CD4-positive, alpha-beta T cell treated with Interleukin-6 at 100 ng/mL for 8 hours (primary cell): ENCODE measurements around the gene ITPR1.

ENCODE experiments used
- DNase-seq: peaks from one replicate; pipeline ENCODE4 v3.0.0-alpha.2; 2020; ENCODE audit warnings: mixed read lengths, low spot score

Gene ITPR1

DNA sequence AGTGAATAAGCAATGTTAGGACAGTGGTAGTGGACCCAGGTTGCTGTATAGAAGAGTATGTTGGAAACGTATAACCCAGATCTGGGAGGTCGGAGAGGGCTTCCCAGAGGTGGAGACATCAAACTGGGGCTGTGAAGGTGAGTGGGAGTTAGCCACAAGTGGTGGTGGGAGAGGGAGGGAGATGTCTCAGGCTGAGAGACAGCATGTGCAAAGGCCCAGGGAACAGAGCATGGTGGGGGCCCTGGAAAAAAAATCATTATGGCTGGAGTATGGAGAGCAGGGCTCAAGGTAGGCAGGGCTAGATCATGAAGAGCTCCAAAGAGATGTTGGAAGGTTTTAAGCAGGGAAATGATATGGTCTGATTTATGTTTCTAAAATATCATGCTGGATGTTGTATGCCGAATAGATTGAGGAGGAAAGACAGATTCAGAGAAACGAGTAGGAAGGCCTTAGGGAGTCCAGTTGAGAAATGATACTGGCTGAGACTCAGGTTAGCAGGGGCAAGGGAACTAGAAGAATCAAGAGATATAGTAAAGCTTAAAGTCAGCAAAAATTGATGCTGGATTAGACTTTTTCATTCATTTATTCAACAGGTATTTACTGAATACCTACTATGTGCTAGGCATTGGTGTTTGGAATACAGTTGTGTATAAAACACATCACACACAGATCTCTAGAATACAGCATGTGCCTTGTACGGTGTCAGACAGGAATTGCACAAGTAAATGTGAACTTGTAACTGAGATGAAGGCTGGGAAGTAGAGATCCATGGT, 17.0 kb downstream of the ITPR1 start:
- no peak for DNase-seq

DNA sequence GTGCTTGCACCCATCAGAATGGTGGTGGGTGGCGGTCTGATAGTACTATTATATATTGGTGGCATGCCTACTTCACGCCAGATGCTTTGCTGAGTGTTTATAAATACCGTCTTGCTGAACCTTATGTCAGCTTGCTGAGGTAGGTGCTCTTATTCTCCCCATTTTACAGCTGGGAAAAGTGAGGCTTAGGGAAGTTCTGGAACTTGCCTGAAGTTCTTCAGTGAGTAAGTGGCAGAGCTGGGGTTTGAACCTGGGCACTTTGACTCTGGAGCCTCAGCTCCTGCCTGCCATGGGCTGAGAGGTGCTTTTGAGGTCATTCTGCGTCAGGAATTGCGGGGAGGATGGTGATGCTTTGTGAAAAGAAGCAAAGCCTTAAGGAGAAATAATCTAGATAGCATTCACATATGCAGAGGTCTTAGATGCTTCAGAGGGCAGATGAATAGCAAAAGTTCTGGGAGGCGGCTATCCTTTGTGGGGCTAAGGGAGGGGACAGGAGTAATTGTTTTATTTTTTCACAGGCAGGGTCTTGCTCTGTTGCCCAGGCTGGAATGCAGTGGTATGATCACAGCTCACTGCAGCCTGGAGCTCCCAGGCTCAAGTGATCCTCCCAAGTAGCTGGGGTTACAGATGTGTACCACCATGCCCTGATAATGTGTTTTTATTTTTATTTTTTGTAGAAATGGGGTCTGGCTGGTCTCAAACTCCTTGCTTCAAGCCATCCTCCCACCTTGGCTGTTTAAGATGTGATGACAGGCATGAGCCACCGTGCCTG, 18.5 kb downstream of the ITPR1 start:
- no peak for DNase-seq

DNA sequence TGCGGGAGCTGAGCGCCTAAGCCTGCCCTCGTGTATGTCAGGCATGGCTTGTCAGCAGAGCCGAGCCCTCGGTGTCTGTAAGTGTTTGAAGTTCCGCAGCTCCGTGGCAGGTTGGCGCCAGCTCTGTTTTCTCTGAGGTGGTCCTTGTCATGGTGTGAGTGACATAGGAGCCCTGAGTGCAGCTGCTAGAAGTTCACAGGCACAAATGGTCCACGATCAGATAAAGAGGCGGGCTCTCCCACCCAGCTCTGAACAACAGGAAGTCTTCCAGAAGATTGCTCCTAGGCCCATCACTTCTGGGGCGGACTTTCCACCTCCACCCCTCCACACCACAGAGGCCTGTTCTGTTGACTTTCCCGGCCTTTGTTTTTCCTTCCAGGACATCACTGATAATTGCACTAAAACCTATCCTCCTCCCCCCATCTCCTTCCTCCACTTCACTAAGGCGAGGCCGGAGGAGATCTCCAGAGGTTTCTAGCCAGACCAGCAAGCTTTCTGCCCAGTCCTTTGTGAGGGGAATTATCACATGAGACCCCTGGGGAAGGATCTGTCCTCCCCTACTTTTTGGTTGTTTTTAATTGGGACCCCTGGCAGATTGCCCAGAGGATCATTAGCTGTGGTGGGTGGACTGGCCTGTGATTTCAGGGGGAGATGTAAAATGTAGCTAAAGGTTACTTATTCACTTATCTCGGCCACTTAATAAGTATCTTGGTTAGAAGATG, 19.9 kb downstream of the ITPR1 start:
- DNase-seq = no peak

DNA sequence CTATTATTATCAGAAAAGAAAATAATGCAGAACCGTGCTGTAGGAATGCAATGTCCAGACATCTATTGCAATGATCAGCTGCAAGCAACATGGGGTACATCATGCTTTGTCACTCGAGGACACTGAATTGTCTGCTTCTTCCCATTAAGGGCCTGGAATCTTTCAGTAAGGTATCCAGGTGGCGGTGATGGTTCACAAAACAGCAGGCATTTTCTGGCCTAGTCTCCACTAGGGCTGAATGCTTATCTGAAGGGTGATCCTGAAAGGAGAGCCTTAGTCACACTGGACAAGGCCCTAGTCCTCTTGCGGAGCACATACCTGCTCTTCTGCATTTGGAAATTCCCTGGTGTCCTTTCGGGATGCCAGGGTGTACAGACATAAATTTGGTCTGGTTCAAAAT, 21.2 kb downstream of the ITPR1 start:
- no peak for DNase-seq

DNA sequence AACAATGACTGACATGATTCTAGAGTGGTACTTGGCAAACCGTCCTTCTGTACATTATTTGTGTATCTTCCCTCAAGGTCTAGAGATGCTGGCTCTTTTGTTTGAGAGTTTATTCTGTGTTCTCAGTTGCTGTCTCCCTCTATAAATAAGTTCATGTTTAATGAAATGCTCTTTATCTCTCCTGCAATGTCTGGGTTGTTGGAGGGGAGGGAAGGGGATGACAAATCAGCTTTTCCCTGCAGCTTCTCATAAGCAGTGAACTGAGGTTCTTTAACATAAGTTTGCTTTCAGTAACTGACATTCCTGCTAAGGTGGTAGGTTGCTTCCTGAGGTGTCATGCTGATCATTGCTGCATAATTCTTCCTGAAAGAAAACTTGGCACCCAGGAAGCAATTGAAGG, 21.8 kb downstream of the ITPR1 start:
- DNase-seq = no peak

DNA sequence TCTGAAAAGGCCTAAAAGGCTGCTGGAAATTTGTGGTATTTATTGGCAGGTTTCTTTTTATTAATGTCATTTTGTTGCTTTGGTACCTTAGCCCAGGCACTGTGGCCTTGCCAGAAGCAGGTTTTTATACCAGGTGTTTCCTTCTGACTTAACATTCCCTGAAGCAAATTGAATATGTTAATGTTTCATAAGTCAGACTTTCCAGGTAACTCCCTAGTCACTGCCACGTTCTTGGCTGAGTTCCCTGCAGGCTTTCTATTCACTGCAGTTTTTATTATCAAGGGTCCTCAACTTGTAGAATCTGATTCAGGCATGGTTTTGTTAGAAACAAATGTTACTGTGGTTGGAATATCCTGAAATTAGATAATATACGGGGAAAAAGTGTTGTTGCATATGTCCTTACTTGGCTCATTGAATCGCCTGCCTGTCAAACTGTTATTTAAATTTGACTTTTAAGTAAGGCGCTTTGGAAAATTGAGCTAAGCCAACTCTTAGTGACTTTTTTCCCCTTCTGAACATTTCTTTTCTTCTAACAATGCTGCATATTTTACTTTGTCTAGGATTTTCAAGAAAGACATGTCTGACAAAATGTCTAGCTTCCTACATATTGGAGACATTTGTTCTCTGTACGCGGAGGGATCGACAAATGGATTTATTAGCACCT, 22.9 kb downstream of the ITPR1 start:
- no peak for DNase-seq

DNA sequence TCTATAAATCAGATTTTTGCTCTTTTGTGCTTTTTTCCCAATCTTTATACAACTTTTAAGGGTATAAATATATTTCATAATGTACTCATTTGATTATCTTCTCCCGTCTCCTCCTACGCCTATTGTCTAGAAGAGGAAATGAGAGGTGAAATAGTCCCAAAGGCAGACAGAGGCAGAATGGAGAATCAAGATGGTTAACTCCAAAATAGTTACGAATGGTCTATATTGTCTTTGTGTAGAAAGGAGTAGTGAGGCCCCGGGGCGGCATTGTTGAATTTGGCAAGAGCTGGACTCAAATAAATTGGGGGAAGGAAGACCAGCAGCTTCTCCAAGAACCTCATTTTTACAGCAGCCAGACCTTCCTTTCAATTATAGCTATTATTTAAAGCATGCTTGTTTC, 23.9 kb downstream of the ITPR1 start:
- no peak for DNase-seq

DNA sequence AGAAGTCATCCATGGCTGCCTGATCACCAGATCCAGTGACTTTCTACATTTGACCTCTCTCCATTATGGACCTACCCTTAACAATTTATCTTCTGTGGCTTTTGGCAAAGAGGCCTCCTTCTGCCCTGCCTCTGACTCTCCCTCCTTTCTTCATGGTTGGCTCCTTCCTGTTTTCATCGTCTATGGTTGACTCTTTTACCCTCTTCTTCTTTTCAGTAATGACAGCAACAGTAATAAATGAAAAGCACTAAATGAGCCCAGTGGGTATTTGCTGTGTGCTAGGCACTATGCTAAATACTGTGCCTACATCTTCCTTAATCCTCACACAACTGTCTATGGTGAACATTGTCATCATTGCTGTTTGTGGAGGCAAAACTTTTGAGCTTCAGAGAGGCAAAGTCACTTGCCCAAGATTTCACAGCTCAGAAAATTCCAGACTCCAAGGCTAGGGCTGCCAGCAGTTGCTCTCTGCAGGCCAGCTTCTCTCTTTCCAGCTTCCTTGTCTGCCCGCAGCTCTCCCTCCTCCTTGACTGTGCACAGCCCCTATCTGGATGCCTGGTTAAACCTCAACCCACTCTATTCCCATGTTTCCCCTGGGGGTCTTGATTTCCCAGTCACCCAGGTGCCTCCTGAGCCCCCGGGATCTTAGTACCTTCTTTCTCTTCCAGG, 24.6 kb downstream of the ITPR1 start:
- no peak for DNase-seq

DNA sequence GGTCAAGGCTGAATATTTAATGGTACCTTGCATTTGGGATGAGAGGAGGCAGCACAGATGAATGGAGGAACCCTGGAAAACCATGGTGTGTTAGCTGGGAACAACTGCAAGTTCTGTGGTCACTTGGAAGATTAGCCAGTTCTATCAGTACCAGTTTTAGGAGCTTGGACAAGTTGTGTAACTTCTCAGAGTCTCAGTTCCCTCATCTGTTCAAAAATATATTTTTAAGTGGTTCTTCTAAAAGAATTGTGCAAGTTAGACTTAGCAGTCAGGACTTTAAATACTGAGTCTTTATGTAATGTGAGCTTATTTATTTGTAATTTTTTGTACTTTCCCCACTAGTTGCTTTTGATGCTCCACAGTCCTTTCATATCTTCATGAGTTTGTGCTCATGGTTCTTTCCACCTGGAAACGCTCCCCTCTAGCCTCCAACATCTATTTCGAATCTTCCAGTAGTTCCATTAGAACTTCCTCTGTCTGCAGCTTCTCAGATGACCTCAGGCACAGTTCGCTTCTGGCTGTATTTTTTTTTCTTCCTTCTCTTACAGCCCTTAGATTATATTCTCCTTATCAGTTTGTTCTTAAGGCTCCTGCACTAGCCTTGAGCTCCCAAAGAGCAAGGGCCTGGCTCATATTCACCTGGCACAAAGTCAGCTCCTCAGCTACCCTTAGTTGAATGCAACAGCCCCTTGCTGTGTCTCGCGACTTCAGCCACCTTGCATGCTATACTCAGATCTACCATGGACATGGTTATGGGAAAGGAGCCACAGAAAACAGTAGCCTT, 27.1 kb downstream of the ITPR1 start:
- no peak for DNase-seq

DNA sequence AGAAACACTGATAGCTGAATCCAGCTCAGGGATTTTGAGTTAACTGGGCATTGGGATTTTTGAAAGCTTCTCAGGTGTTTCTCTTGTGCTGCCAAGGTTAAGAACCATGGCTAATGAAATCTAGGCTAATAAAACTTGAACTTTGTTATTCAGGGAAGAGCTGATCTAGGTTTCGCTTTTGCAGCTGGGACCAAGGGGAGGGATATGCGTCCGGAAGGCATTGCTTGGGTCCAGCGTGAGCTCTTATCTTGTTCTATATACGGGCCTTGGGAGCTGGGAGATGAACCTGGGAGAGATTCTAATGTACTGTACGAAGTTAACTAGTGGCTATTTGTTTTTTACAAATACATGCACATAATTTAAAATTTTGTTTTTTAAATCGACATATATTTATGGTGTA, 29.8 kb downstream of the ITPR1 start:
- DNase-seq = no peak

DNA sequence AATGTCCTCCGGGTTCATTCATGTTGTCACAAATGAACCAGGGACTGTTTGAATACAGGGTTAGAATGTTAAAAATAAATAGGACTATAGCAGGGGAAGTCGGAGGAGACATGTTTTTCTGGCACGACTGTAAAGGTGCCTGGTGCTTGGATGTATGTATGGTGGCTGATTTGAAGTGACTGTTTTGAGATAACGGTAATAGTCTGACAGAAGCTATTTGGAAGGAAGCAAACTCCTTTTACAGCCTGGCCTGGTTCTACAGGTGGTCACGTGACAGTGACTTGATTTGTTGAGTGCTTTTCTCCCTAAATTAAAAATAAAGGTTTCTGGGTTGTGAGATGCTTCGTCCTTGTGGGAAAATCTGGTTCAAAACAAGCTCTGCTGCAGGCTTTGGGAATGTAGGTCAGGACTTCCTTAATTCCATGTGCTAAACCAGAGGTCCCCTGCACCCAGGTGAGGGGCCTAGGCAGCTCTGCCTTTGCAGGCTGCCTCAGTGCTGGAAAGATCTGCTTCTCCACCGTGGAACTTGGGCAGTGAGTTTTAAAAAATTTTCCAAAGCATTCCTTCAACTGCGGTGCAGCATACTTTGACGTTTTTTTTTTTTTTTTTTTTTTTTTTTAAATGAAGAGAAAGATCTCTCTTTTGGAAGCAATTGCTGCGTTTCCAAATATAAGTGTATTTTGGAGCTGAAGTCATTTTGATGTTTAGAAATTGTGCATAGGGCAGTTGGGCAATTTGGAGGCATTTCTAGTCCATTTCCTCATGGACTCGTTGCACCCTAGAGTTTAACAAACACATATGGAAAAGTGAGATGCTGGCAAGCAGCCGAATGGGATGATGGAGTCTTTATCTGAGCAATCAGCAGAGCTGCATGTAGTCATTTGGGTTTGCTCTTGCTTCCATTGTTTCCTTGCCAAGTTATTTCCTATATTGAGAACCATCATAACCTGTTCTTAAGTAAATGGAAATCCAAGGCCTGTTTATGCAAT, 30.9 kb downstream of the ITPR1 start:
- no peak for DNase-seq

DNA sequence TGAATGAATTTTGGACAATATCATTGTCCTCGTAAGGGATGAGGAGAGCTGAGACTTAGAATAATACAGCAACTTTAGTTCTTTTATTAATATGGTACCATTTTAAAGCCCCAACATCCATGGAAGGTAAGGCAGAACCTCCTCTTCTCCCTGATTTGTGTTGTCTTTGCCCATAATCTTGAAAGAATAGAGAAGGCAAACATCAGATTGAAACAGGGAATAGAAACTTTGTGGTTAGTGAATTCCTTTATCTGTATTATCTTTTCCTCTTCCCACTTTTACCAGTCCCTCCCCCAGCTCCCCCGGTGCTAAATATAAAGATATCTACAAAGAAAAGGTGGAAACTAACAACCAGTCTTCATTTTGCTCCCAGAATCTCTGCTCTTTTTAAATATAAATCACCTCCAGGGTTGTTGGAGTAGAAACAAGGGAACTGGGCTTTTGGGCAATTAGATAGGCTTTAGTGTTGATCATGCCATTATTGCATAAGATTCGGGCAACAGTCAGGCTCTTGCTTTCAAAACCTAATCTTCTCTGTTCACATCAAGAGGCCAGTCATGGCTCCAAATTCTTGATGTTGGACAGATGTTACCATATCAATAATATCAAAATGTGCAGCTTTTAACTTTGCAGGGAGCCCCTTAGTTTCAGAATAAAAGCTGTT, 32.5 kb downstream of the ITPR1 start:
- DNase-seq = no peak

DNA sequence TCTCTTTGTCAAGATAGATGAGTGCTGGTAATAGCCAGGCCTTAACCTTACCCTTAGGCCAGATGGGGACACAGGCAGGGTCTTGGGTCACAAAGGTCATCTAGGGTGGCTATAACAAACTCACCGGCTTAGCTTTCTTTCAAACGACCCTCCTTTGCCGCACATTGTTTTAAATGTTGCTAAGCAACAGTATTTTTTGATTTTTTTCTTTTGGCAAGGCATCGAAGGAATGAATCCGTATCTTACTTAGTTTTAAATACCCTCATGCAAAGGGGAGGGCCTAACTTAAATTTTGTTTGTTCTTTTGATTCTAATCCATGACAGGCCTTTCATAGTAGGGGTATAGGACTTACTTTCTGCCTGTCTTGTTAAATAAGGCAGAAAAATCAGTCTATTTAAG, 35.2 kb downstream of the ITPR1 start:
- DNase-seq = no peak

DNA sequence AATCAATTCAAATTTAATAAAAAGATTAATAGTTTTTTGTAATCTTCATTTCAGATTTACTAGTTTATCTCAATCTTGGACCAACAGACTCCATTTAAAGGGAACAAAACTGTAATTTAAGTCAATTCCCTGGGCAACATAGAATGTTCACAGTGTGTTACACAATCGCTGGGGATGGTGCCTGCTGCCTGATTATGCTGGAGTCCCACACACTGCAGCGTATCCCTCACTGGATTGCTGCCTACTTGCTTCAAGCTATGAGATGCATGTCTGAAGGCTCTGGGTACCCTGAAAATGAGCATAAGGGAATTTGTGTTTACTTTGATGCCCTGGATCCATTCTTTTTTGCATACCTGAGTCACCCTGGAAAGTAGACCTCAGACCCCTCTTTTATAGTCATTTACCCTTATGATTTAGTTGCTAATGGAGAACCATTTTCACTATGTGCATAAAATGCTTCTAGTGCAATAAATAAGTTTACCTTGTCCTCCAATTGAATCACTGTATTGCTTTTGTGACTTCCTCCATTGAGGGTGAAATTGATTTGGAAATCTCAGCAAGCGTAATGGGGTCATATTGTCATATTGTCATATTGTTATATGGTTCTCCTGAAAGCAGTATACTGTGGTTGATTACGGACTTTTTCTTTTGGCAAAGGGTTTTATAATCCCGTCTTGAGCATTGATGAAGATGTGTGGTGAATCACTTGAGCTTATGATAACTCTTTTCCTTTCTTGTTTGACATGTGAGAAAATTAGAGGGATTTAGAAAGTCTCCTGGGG, 35.9 kb downstream of the ITPR1 start:
- DNase-seq = no peak

DNA sequence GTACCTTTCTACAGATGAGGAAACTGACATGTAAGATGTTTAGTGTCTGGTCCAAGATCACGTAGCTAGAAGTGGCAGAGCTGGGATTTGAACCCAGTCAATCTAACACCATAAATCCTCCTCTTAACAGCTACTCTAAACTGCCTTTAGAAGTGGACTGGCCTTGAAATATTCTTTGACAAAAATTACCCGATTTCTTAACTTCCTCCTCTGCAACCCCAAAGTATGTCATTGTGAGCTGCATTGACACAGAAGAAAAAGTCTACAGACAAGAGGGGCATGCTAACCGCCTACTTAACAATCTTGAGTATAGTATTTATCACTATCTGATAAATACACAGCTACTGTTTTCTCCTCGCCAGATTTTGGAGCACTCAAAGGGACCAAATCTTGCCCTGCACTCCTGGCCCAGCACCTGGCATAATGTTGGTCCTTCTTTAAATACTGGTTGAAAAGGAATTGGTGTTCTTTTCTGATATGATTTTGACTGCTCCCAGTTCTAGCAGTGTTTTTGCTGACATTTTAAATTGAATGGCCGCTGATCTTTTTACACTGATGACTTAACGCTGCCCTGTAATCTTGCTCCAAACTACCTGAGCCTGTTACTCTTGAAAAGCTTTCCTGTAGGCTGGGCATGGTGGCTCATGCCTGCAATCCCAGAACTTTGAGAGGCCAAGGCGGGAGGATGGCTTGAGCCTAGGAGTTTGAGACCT, 36.9 kb downstream of the ITPR1 start:
- DNase-seq = no peak

DNA sequence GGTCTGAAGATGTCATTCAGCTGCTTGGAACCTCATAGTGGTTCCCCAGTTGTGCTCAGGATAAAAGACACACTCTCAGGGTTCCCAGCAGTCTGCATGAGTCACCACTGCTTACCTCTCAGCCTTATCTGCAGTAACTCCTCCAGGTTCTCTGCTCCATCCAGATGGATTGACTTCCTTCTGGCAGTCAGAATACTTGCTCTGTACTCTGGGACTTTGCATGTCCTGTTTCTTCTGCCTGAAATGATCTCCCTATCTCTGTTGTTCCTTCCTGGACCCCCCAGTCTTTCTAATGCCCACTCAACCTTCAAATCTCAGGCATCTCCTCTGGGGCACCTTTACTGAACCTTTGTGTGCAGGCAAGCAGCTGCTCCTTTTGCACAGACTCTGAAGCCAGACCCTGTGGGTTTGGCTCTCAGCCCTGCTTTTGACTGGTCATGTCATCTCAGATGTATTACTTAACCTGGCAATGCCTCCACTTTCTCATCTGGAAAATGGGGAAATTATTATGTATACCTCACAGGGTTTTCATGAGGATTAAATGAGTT, 38.4 kb downstream of the ITPR1 start:
- DNase-seq = no peak

DNA sequence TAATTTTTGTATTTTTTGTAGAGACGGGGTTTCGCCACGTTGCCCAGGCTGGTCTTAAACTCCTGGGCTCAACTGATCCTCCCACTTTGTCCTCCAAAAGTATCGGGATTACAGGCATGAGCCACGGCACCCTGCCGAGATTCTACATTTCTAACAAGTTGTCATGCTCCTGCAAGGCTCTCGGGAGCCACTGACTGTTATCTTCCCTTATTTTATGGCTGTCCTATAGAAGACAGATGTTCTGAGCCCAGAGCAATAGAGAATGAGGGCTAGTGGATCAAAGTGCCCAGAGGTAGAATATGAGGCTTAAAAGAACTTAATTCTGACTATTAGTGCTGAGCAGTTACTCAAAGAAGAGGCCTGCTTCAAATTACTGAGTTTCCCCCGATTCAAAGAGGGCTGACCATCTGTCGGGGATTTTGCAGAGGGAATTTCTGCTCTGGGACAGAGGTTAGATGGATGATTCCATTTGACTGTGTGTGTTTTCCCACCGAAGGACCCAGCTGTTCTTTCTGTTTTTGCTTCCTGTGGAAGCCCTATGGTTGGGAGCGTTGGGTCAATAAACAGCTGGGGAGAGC, 39.5 kb downstream of the ITPR1 start:
- no peak for DNase-seq
